Measurements from ENCODE around the gene GCNT2. TPM values are rescaled to one million over a fixed set of nuclear protein-coding genes. Genes with fewer than 3 reads are reported as not detected.

Gene GCNT2
- total RNA-seq, 4 donors from 2014 or later: 0.27 to 1.9 (median 0.81) TPM

DNA sequence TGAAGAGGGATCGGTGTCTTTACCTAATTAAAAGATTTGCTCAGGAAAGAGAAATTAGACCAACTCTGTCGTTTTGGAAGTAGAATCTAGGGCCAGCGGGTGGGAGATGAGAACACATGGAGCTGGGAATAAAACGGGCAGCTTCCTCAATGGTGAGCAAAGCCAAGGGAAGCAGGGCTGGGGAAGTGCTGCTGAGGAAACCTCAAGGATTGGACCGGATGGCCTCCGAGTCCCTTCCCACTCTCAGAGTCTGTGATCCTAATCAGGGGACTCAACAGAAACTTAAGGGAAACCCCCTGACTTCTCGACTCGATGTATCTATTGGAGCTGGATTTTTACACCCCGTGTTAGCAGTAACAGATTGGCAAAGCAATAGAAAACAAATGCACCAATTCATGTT is 10.8 kb downstream of the GCNT2 start:
- Histone ChIP-seq H3K27ac (no peak overlapping the region), H3K9me3 (no peaks in the 10 kb centered on the region), H3K4me1 (no peaks in the 10 kb centered on the region), H3K36me3 (no peaks in the 10 kb centered on the region), H3K4me3 (no peak overlapping the region), H3K27me3 (no peaks in the 10 kb centered on the region)
- ATAC-seq (no peak), DNase-seq (no peak)
- intact Hi-C loops (cut with DNase I; ENCODE audit: low total_unique reads): no loop called here
- in situ Hi-C loops (cut with MboI; ENCODE audit: low sequenced_read_pairs in 4 of 4): no loop called here
- TF ChIP-seq, protein P1, sequence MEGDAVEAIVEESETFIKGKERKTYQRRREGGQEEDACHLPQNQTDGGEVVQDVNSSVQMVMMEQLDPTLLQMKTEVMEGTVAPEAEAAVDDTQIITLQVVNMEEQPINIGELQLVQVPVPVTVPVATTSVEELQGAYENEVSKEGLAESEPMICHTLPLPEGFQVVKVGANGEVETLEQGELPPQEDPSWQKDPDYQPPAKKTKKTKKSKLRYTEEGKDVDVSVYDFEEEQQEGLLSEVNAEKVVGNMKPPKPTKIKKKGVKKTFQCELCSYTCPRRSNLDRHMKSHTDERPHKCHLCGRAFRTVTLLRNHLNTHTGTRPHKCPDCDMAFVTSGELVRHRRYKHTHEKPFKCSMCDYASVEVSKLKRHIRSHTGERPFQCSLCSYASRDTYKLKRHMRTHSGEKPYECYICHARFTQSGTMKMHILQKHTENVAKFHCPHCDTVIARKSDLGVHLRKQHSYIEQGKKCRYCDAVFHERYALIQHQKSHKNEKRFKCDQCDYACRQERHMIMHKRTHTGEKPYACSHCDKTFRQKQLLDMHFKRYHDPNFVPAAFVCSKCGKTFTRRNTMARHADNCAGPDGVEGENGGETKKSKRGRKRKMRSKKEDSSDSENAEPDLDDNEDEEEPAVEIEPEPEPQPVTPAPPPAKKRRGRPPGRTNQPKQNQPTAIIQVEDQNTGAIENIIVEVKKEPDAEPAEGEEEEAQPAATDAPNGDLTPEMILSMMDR (IDR thresholded peaks at IDR 0.05 in 4 of 5, conservative IDR thresholded peaks at IDR 0.05 in 1 of 5): no peak
- no peak for TF ChIP-seq POLR2A (IDR thresholded peaks at IDR 0.05)

DNA sequence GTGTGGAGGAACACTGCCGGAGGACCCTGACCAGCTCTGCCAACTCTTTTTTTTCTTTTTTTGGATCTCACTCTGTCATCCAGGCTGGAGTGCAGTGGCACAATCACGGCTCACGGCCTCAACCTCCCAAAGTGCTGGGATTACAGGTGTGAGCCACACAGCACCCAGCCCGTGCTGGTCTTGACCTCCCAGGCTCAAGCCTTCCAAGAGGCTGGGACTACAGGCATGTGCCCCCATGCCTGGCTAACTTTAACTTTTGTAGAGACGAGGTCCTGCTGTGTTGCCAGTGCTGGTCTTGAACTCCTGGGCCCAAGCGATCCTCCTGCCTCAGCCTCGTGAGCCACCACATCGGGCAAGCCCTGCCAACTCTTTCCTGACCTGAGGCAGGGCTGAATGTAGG is 11.2 kb downstream of the GCNT2 start:
- Histone ChIP-seq H3K27me3 (no peaks in the 10 kb centered on the region), H3K4me1 (no peaks in the 10 kb centered on the region), H3K9me3 (no peaks in the 10 kb centered on the region), H3K27ac (no peak overlapping the region), H3K4me3 (no peak overlapping the region), H3K36me3 (no peaks in the 10 kb centered on the region)
- DNase-seq (no peak), ATAC-seq (no peak)
- in situ Hi-C loops (cut with MboI; ENCODE audit: low sequenced_read_pairs in 4 of 4) (no loop called here), intact Hi-C loops (cut with DNase I; ENCODE audit: low total_unique reads) (no loop called here)
- TF ChIP-seq POLR2A (IDR thresholded peaks at IDR 0.05): no peak
- TF ChIP-seq, protein P1 (IDR thresholded peaks at IDR 0.05 in 4 of 5, conservative IDR thresholded peaks at IDR 0.05 in 1 of 5): no peak

DNA sequence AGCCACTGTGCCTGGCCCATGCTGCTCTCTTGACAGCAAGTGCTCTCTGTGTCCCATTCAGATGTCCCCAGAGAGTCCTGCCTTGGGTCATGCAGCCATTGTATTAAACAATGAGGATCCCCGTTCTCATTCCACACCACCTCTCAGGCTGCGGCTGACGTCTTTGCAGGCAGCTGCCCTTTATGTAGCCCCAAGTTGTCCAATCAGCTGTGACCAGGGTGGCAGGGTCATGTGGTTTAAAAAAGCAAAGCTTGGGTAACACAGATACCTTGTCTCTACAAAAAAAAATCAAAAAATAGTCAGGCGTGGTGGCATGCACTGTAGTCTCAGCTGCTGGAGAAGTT is 13.2 kb downstream of the GCNT2 start:
- no peaks in the 10 kb centered on the region for H3K36me3 ChIP-seq
- in situ Hi-C loops (cut with MboI; ENCODE audit: low sequenced_read_pairs in 4 of 4) (no loop called here), intact Hi-C loops (cut with DNase I; ENCODE audit: low total_unique reads) (no loop called here)
- H3K27ac ChIP-seq: no peak overlapping the region
- H3K4me3 ChIP-seq: no peak overlapping the region
- H3K9me3 ChIP-seq: no peaks in the 10 kb centered on the region
- H3K4me1 ChIP-seq: no peaks in the 10 kb centered on the region
- DNase-seq (no peak), ATAC-seq (no peak)
- no peaks in the 10 kb centered on the region for H3K27me3 ChIP-seq
- TF ChIP-seq, protein P1 (IDR thresholded peaks at IDR 0.05 in 4 of 5, conservative IDR thresholded peaks at IDR 0.05 in 1 of 5): no peak
- TF ChIP-seq POLR2A (IDR thresholded peaks at IDR 0.05): no peak

GRCh38 chr6:10535193-10535592 is 14.0 kb downstream of the GCNT2 start:
- Histone ChIP-seq H3K9me3 (no peaks in the 10 kb centered on the region), H3K27me3 (no peaks in the 10 kb centered on the region), H3K36me3 (no peaks in the 10 kb centered on the region), H3K4me1 (no peaks in the 10 kb centered on the region), H3K4me3 (no peak overlapping the region), H3K27ac (no peak overlapping the region)
- no peak for DNase-seq
- ATAC-seq: no peak
- intact Hi-C loops (cut with DNase I; ENCODE audit: low total_unique reads): no loop called here
- in situ Hi-C loops (cut with MboI; ENCODE audit: low sequenced_read_pairs in 4 of 4): no loop called here
- TF ChIP-seq, protein P1 (IDR thresholded peaks at IDR 0.05 in 4 of 5, conservative IDR thresholded peaks at IDR 0.05 in 1 of 5): no peak
- no peak for TF ChIP-seq POLR2A (IDR thresholded peaks at IDR 0.05)

DNA sequence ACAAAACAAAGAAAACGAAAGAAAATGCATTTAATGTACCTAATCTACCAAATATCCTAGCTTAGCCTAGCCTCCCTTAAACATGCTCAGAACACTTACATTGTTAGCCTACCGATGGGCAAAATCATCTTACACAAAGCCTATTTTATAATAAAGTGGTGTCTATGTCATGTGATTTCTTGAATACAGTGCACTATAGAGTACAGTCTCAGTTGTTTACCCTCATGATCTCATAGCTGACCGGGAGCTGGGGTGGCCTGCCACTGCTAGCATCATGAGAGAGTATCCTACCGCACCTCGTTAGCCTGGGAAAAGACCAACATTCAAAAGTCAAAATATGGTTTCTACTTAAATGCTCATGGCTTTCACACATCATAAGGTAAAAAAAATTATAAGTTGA is 16.6 kb downstream of the GCNT2 start:
- intact Hi-C loops (cut with DNase I; ENCODE audit: low total_unique reads) (no loop called here), in situ Hi-C loops (cut with MboI; ENCODE audit: low sequenced_read_pairs in 4 of 4) (no loop called here)
- H3K4me3 ChIP-seq: no peak overlapping the region
- no peak overlapping the region for H3K27ac ChIP-seq
- no peak for ATAC-seq
- TF ChIP-seq, protein P1 (IDR thresholded peaks at IDR 0.05 in 4 of 5, conservative IDR thresholded peaks at IDR 0.05 in 1 of 5): no peak
- no peak for TF ChIP-seq POLR2A (IDR thresholded peaks at IDR 0.05)
- no peak for DNase-seq
- no peaks in the 10 kb centered on the region for H3K9me3 ChIP-seq
- no peaks in the 10 kb centered on the region for H3K4me1 ChIP-seq
- no peaks in the 10 kb centered on the region for H3K36me3 ChIP-seq
- H3K27me3 ChIP-seq: no peaks in the 10 kb centered on the region

Data from gastrocnemius medialis (tissue), 4 donors.